Measurements from ENCODE around the gene ERN2.

ERN2 gene

GRCh38 chr16:23640931-23641765 is 71.9 kb downstream of the ERN2 start, which contains the start of the genes DCTN5 and PALB2:
Gene DCTN5 (plus strand): TSS chr16:23641466. CDS start chr16:23641543, 77 bp downstream.
Gene PALB2 (minus strand): TSS chr16:23641310. CDS start chr16:23641157, 153 bp downstream.
- peak; percentile 76 to 83 for DNase-seq (ENCODE audit: low read depth in 2 of 2)

GRCh38 chr16:23640615-23640930 is 72.4 kb downstream of the ERN2 start:
- no peak for DNase-seq (ENCODE audit: low read depth in 2 of 2)
